Measurements from ENCODE around the gene CNTN4.

Gene CNTN4

DNA sequence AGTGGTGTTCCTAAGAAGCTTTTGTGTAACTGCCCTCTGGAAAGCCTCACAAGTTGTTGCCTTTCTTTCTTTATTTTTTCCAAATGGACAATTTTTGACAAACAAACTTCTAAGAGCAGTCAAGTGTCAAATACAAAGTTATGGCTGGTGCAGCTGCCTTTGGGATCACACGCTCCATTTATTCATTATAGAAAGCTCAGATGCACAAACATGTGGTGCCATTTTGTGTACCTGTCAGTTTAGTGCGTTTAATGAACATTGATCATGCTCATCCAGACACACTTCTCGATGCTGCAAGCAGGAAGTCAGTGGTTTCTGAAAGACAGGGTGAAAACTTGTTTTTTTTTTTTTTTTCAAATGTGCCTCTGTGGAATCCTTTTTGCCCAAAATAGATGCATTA is 324.5 kb downstream of the CNTN4 start:
- H3K4me1 ChIP-seq (ENCODE audit: control insufficient read depth, insufficient read depth, low read length), result no peaks in the 10 kb centered on the region

DNA sequence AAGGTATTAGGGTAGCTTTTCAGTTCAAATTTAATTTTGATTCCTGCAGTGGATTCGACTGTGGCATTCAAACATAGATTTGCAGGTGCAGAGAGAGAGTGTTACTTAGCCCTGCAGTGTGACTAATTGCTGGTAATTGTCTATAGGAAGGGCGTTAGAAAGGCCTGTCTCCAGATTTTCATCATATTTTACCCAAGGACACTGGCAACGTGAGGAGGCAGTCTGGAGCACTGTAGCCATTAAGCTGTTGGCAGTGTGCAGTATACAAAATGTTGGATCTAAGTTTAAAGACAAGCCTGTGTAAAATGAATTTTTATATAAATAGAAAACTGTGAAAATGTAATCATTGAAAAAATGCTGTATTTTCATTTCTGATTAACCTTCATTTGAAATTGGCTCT is 342.9 kb downstream of the CNTN4 start:
- no peaks in the 10 kb centered on the region for H3K36me3 ChIP-seq (ENCODE audit: control insufficient read depth, insufficient read depth, low read length)

More for the DNA sequence above, 324.5 kb downstream of the CNTN4 start:
- H3K4me3 ChIP-seq (ENCODE audit: low read depth, low read length), result no peak overlapping the region
- H3K9ac ChIP-seq (ENCODE audit: low read depth, low read length), result no peak overlapping the region
- H3K27me3 ChIP-seq (ENCODE audit: control insufficient read depth, insufficient read depth, low read length), result no peaks in the 10 kb centered on the region
- H3K36me3 ChIP-seq (ENCODE audit: control insufficient read depth, insufficient read depth, low read length), result no peaks in the 10 kb centered on the region
- no peaks in the 10 kb centered on the region for H3K9me3 ChIP-seq (ENCODE audit: control insufficient read depth, insufficient read depth, low read length)

DNA sequence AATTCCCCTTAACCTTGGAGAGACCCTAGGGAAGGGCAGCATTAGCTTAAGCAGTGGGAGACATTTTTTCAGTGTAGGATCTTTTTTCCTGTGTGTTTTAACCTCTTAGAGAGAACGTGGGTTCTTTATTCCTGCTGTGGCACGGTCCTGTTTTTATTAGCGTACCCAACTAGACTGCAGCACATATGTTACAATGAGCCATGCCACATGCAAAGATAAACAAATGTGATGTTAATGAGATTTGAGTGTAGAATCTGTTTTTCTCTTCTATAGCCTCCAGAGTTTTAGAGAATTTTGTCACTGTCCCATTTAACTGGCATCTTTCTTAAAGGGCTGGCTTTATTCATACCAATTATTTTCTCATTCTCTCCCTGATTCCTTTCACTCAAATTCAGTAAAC is 347.5 kb downstream of the CNTN4 start:
- Histone ChIP-seq H3K9me3 (ENCODE audit: control insufficient read depth, insufficient read depth, low read length) (no peaks in the 10 kb centered on the region), H3K36me3 (ENCODE audit: control insufficient read depth, insufficient read depth, low read length) (no peaks in the 10 kb centered on the region), H3K4me3 (ENCODE audit: low read depth, low read length) (no peak overlapping the region), H3K27me3 (ENCODE audit: control insufficient read depth, insufficient read depth, low read length) (no peaks in the 10 kb centered on the region), H3K9ac (ENCODE audit: low read depth, low read length) (no peak overlapping the region), H3K4me1 (ENCODE audit: control insufficient read depth, insufficient read depth, low read length) (no peaks in the 10 kb centered on the region)

More for the DNA sequence above, 342.9 kb downstream of the CNTN4 start:
- Histone ChIP-seq H3K9me3 (ENCODE audit: control insufficient read depth, insufficient read depth, low read length) (no peaks in the 10 kb centered on the region), H3K4me3 (ENCODE audit: low read depth, low read length) (no peak overlapping the region), H3K27me3 (ENCODE audit: control insufficient read depth, insufficient read depth, low read length) (no peaks in the 10 kb centered on the region), H3K4me1 (ENCODE audit: control insufficient read depth, insufficient read depth, low read length) (no peaks in the 10 kb centered on the region), H3K9ac (ENCODE audit: low read depth, low read length) (no peak overlapping the region)

DNA sequence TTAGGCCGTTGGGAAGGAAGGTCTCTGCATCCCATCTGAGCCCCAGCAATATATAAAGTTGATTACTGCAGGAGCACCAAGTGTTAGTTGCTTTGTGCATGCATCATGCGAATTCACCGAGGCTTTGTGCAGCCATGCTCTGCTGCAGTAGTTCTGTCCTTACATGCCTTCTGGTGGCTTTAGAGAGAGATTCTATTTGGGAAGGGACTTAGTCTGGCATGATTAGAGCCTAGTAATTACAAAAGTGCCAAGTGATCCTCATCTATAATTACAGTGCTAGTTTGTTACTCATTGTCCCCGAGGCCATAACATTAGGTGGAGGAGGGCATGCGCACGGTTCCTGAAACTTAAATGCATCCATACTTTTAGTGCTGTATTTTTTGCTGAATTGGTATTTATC is 353.6 kb downstream of the CNTN4 start:
- H3K4me3 ChIP-seq (ENCODE audit: low read depth, low read length), result no peak overlapping the region
- no peaks in the 10 kb centered on the region for H3K36me3 ChIP-seq (ENCODE audit: control insufficient read depth, insufficient read depth, low read length)
- H3K9me3 ChIP-seq (ENCODE audit: control insufficient read depth, insufficient read depth, low read length), result no peaks in the 10 kb centered on the region
- H3K27me3 ChIP-seq (ENCODE audit: control insufficient read depth, insufficient read depth, low read length), result no peaks in the 10 kb centered on the region
- no peaks in the 10 kb centered on the region for H3K4me1 ChIP-seq (ENCODE audit: control insufficient read depth, insufficient read depth, low read length)
- H3K9ac ChIP-seq (ENCODE audit: low read depth, low read length), result no peak overlapping the region

DNA sequence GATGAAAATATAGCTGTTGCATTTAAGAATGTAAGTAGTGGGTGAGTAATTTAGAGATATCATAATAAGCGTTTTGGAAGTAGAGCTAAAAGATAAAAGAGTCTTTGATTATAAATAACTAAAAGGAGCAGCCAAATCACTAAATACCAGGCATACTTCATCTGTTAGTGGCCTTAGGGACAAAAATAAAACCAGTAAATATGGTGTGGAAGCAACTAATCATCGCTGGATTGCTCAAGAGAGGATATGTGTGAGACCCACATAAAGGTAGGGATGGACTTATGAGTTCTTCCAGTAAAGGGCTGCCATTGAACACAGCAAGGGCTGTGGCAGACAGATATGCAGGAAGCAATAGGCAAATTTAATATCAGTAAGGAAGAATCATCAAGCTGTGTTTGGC is 356.2 kb downstream of the CNTN4 start:
- Histone ChIP-seq H3K9ac (ENCODE audit: low read depth, low read length) (no peak overlapping the region), H3K9me3 (ENCODE audit: control insufficient read depth, insufficient read depth, low read length) (no peaks in the 10 kb centered on the region), H3K4me1 (ENCODE audit: control insufficient read depth, insufficient read depth, low read length) (no peaks in the 10 kb centered on the region), H3K27me3 (ENCODE audit: control insufficient read depth, insufficient read depth, low read length) (no peaks in the 10 kb centered on the region), H3K4me3 (ENCODE audit: low read depth, low read length) (no peak overlapping the region), H3K36me3 (ENCODE audit: control insufficient read depth, insufficient read depth, low read length) (no peaks in the 10 kb centered on the region)

DNA sequence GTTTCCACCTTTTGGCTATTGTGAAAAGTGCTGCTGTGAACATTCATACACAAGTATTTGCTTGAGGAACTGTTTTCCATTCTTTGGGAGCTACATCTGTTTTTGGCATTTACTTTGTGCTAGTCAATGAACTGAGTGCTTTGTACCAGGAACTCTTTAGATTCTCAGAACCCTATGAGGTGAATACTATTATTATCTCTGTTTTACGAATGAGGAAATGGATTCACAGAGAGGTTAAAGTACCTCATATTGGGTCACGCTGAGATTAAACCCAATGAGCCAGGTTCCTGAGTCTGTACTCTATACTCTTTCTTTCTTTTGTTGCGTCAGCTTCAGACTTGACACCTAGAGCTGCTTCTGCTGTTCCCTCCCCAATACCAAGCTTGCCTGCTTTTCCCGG is 358.1 kb downstream of the CNTN4 start:
- no peaks in the 10 kb centered on the region for H3K27me3 ChIP-seq (ENCODE audit: control insufficient read depth, insufficient read depth, low read length)
- H3K4me3 ChIP-seq (ENCODE audit: low read depth, low read length), result no peak overlapping the region
- H3K36me3 ChIP-seq (ENCODE audit: control insufficient read depth, insufficient read depth, low read length), result no peaks in the 10 kb centered on the region
- H3K4me1 ChIP-seq (ENCODE audit: control insufficient read depth, insufficient read depth, low read length), result no peaks in the 10 kb centered on the region
- no peaks in the 10 kb centered on the region for H3K9me3 ChIP-seq (ENCODE audit: control insufficient read depth, insufficient read depth, low read length)
- H3K9ac ChIP-seq (ENCODE audit: low read depth, low read length), result no peak overlapping the region

DNA sequence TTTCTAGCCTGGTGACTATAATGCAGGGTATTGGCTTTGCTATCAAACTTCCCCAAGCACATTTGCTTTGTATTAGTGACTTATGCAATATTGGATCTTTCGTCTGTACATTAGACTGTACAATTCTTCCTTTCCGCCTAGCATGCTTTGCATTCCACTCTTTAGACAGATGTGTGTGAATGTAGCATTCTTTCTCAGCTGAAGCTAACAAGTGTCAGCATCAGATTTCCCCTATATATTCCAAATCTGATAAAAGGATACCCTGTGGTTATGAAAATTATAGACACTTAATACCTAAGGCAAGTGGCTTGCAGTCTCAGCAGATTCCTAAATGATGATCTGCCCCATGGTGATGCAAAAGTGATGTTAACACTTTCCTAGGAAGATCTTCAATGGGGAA is 360.1 kb downstream of the CNTN4 start:
- no peaks in the 10 kb centered on the region for H3K4me1 ChIP-seq (ENCODE audit: control insufficient read depth, insufficient read depth, low read length)
- no peaks in the 10 kb centered on the region for H3K27me3 ChIP-seq (ENCODE audit: control insufficient read depth, insufficient read depth, low read length)
- H3K4me3 ChIP-seq (ENCODE audit: low read depth, low read length), result no peak overlapping the region
- H3K9me3 ChIP-seq (ENCODE audit: control insufficient read depth, insufficient read depth, low read length), result no peaks in the 10 kb centered on the region
- no peak overlapping the region for H3K9ac ChIP-seq (ENCODE audit: low read depth, low read length)
- H3K36me3 ChIP-seq (ENCODE audit: control insufficient read depth, insufficient read depth, low read length), result no peaks in the 10 kb centered on the region

DNA sequence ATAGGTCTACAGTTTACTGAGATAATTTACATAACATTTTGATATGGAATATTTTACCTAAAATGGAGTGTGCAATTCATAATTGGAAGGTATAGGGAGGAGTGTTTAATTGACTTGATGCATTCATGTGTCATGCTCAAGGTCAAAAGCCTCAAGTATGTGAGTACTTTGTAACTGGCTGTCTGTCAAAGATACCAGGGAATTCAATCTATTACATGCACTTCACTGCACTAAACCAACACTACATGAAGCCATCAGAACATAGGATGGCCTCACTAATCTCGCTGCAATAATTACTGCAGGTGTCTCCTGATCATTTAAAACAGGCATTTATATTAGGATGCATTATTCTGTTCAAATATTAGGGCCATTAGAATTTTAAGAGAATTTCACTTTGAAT is 367.2 kb downstream of the CNTN4 start:
- H3K9ac ChIP-seq (ENCODE audit: low read depth, low read length), result no peak overlapping the region
- H3K36me3 ChIP-seq (ENCODE audit: control insufficient read depth, insufficient read depth, low read length), result no peaks in the 10 kb centered on the region
- no peak overlapping the region for H3K4me3 ChIP-seq (ENCODE audit: low read depth, low read length)
- H3K27me3 ChIP-seq (ENCODE audit: control insufficient read depth, insufficient read depth, low read length), result no peaks in the 10 kb centered on the region
- no peaks in the 10 kb centered on the region for H3K4me1 ChIP-seq (ENCODE audit: control insufficient read depth, insufficient read depth, low read length)
- H3K9me3 ChIP-seq (ENCODE audit: control insufficient read depth, insufficient read depth, low read length), result no peaks in the 10 kb centered on the region

DNA sequence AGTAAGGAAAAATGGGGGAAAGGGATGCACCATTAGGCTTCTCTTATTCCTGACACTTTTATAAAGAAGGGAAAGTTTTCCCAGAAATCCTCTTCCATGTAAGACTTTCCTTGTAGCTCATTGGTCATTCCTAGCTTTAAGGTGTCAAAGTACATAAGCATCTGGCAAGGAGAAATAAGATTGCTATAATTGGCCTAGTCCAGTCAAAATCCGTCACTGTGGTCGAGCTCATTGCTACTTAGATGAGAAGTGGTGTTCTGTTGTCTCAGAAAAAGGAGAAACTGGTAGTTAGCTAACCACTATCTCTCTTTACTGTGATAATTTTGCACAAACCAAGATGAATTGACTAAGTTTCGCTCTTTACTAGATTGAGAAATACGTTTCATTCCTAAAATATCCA is 370.1 kb downstream of the CNTN4 start:
- no peaks in the 10 kb centered on the region for H3K4me1 ChIP-seq (ENCODE audit: control insufficient read depth, insufficient read depth, low read length)
- no peak overlapping the region for H3K9ac ChIP-seq (ENCODE audit: low read depth, low read length)
- no peak overlapping the region for H3K4me3 ChIP-seq (ENCODE audit: low read depth, low read length)
- no peaks in the 10 kb centered on the region for H3K9me3 ChIP-seq (ENCODE audit: control insufficient read depth, insufficient read depth, low read length)
- no peaks in the 10 kb centered on the region for H3K27me3 ChIP-seq (ENCODE audit: control insufficient read depth, insufficient read depth, low read length)
- H3K36me3 ChIP-seq (ENCODE audit: control insufficient read depth, insufficient read depth, low read length), result no peaks in the 10 kb centered on the region

DNA sequence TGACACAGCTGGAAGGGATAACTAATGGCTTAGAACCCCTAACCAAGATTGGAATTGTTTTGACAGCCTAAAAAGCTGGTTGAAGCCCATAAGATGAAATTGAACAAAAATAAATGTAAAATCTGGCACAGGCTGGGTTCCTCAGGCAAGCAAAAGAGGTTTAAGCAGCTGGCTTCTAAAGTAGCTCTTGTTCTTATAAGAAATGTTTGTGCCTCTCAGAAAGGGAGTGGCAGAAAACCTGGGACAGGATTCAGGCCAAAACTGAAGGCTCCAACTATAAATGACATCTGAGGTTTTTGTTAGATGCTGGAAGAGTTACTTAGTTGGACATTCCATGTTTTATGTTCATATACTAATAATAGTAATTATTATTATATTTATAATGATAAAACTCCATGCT is 378.3 kb downstream of the CNTN4 start:
- H3K4me1 ChIP-seq (ENCODE audit: control insufficient read depth, insufficient read depth, low read length), result no peaks in the 10 kb centered on the region
- no peaks in the 10 kb centered on the region for H3K36me3 ChIP-seq (ENCODE audit: control insufficient read depth, insufficient read depth, low read length)
- H3K9ac ChIP-seq (ENCODE audit: low read depth, low read length), result no peak overlapping the region
- no peak overlapping the region for H3K4me3 ChIP-seq (ENCODE audit: low read depth, low read length)
- no peaks in the 10 kb centered on the region for H3K27me3 ChIP-seq (ENCODE audit: control insufficient read depth, insufficient read depth, low read length)
- H3K9me3 ChIP-seq (ENCODE audit: control insufficient read depth, insufficient read depth, low read length), result no peaks in the 10 kb centered on the region

DNA sequence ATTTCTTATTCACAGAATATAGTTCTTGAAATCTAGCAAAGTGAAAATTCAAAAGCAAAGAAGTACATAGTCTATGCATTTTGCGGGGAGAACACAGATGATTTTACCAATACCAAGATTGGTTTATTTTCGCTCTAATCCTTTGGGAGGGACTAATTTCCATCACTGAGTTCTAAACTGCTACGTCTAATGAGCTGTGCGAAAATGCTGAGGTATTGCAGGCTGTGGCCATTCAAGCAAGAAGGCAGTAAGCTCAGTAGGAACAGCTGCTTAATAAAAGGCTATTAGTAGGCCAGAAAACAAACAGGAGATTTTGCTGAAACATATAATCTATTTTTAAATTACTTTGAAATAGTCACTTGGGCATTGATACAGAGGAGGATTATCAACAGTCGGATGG is 379.0 kb downstream of the CNTN4 start:
- Histone ChIP-seq H3K27me3 (ENCODE audit: control insufficient read depth, insufficient read depth, low read length) (no peaks in the 10 kb centered on the region), H3K36me3 (ENCODE audit: control insufficient read depth, insufficient read depth, low read length) (no peaks in the 10 kb centered on the region), H3K9me3 (ENCODE audit: control insufficient read depth, insufficient read depth, low read length) (no peaks in the 10 kb centered on the region), H3K4me3 (ENCODE audit: low read depth, low read length) (no peak overlapping the region), H3K4me1 (ENCODE audit: control insufficient read depth, insufficient read depth, low read length) (no peaks in the 10 kb centered on the region), H3K9ac (ENCODE audit: low read depth, low read length) (no peak overlapping the region)

DNA sequence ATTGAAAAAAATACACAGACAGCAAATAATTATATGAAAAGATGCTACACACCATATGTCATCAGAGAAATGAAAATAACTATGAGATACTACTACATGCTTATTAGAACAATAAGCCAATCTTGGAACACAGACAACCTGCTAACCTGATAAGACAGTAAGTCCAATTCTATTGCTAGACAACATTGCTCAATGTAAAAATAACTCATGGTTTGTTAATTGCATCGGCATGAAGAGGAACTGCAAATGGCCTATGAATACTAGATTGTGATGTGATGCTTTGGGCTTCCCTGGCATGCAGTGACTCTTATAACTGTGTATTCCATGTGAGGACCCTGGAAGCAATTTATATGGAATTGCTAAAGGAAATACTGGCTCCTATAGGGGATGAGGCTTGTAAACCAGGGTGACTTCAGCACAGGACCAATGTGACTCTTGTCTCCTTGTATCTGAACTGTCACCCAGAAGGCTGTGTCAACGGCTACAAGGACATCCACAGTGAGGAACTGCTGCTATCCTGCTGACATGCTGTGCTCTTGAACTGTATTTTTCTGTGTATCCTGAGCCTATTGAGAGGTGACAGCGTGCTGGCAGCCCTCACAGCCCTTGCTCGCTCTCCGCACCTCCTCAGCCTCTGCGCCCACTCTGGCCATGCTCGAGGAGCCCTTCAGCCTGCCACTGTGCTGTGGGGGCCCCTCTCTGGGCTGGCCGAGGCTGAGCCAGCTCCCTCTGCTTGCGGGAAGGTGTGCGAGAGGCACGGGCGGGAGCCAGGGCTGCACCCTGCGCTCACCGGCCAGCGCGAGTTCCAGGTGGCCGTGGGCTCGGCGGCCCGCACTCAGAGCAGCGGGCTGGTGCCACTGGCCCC is 385.7 kb downstream of the CNTN4 start:
- Histone ChIP-seq H3K9me3 (ENCODE audit: control insufficient read depth, insufficient read depth, low read length) (no peaks in the 10 kb centered on the region), H3K27me3 (ENCODE audit: control insufficient read depth, insufficient read depth, low read length) (no peaks in the 10 kb centered on the region), H3K4me1 (ENCODE audit: control insufficient read depth, insufficient read depth, low read length) (no peaks in the 10 kb centered on the region), H3K4me3 (ENCODE audit: low read depth, low read length) (no peak overlapping the region), H3K9ac (ENCODE audit: low read depth, low read length) (no peak overlapping the region), H3K36me3 (ENCODE audit: control insufficient read depth, insufficient read depth, low read length) (no peaks in the 10 kb centered on the region)
